Neural progenitor cell (in vitro differentiated cells): Measurements from ENCODE around the gene PLA2G6. TPM values are rescaled to one million over a fixed set of nuclear protein-coding genes. Genes with fewer than 3 reads are reported as not detected.
A peak's percentile ranks its signal among the peaks of the same experiment; 100 is the strongest.

ENCODE experiments used
- DNase-seq: peaks from one replicate; pipeline ENCODE4 v3.0.0-alpha.2; 2016; ENCODE audit warnings: low spot score
- H2AFZ ChIP-seq: fragments of 200-600 bp; sonication (generic); replicated peaks from 2 replicates; pipeline ENCODE4 v1.6.1; 2016; ENCODE audit warnings: antibody characterized with exemption
- H3F3A ChIP-seq: fragments of 200-600 bp; sonication (generic); 2 replicates; pipeline ENCODE4 v1.6.1; 2016; ENCODE audit warnings: antibody characterized with exemption, low read depth
- H3K27ac ChIP-seq: fragments of 200-600 bp; sonication (generic); 2 replicates; pipeline ENCODE4 v1.5.1; 2016; ENCODE audit warnings: mild to moderate bottlenecking
- H3K27me3 ChIP-seq: fragments of 200-600 bp; sonication (generic); 2 replicates; pipeline ENCODE4 v1.6.1; 2016; ENCODE audit warnings: mild to moderate bottlenecking, moderate library complexity
- H3K36me3 ChIP-seq: fragments of 200-600 bp; sonication (generic); 2 replicates; pipeline ENCODE4 v1.5.1; 2016
- H3K4me1 ChIP-seq: fragments of 200-600 bp; sonication (generic); 2 replicates; pipeline ENCODE4 v1.6.1; 2016; ENCODE audit warnings: mixed run types
- H3K4me2 ChIP-seq: fragments of 200-600 bp; sonication (generic); 2 replicates; pipeline ENCODE4 v1.6.1; 2016
- H3K4me3 ChIP-seq: fragments of 200-600 bp; sonication (generic); 2 replicates; pipeline ENCODE4 v1.5.1; 2016
- H3K79me2 ChIP-seq: fragments of 200-600 bp; sonication (generic); 2 replicates; pipeline ENCODE4 v1.6.1; 2016; ENCODE audit warnings: low read depth
- H3K9ac ChIP-seq: fragments of 200-600 bp; sonication (generic); 2 replicates; pipeline ENCODE4 v1.6.1; 2016
- H3K9me3 ChIP-seq: fragments of 200-600 bp; sonication (generic); 2 replicates; pipeline ENCODE4 v1.5.1; 2016; ENCODE audit warnings: low read depth
- H4K20me1 ChIP-seq: fragments of 200-600 bp; sonication (generic); 2 replicates; pipeline ENCODE4 v1.6.1; 2016; ENCODE audit warnings: low read depth
- H3K27ac Mint-ChIP-seq: 3 replicates; pipeline ENCODE4 v1.8.0; 2021; ENCODE audit warnings: mixed read lengths
- H3K27me3 Mint-ChIP-seq: 2 replicates; pipeline ENCODE4 v1.8.0; 2022; ENCODE audit warnings: low read depth, mild to moderate bottlenecking, inconsistent platforms, moderate library complexity, mixed read lengths; ENCODE audit not compliant: insufficient read depth
- H3K36me3 Mint-ChIP-seq: 3 replicates; pipeline ENCODE4 v1.8.0; 2021; ENCODE audit warnings: mixed read lengths
- H3K4me1 Mint-ChIP-seq: 3 replicates; pipeline ENCODE4 v1.8.0; 2021; ENCODE audit warnings: mixed read lengths
- H3K4me3 Mint-ChIP-seq: 3 replicates; pipeline ENCODE4 v1.8.0; 2021; ENCODE audit warnings: mild to moderate bottlenecking, moderate library complexity, mixed read lengths
- H3K9me3 Mint-ChIP-seq: 3 replicates; pipeline ENCODE4 v1.8.0; 2020; ENCODE audit warnings: mixed read lengths
- EZH2 ChIP-seq: fragments of 200-600 bp; sonication (generic); IDR thresholded peaks from 2 replicates; pipeline ENCODE4 v1.6.1; 2017; ENCODE audit warnings: antibody characterized with exemption, mild to moderate bottlenecking, moderate library complexity
- EZH2phosphoT487 ChIP-seq: fragments of 200-600 bp; sonication (generic); IDR thresholded peaks from 2 replicates; pipeline ENCODE4 v1.6.1; 2017; ENCODE audit warnings: antibody characterized with exemption
- total RNA-seq: library from RNA; depleted of rRNA; stranded (reverse); fragments of >200 nt; gene quantifications from 2 replicates; pipeline ENCODE4 v1.2.3, GENCODE V29; 2015; ENCODE audit warnings: low replicate concordance
- TF ChIP-seq, protein P1 (sequence below): fragments of 200-600 bp; sonication (generic); IDR thresholded peaks from 2 replicates; pipeline ENCODE4 v1.5.1; 2017; ENCODE audit warnings: antibody characterized with exemption, mild to moderate bottlenecking

The PLA2G6 gene
- total RNA-seq, 1 donor from 2014 or later, result 20.1 TPM

DNA sequence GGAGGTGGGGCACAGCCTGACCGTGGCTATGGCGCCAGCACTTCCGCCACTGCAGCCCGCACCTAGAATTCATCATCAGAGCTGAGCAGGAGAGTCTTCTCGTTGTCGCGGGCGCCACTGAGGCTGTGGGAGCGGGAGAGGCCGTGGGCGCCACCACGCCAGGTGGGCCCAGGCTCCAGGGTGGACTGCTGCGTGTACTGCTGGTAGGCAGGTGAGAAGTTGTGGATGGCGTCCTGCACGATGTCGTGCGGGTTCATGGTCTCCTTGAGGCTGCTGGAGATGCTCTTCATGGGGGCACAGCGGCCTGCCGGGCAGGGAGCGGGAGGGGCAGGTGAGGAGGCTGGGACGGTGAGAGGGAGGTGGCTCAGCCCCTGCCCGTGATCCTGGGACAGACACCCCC, 39.8 kb upstream of the PLA2G6 start:
- H2AFZ ChIP-seq, result no peak overlapping the region
- DNase-seq, result no peak
- H3K4me2 ChIP-seq, result no peak overlapping the region
- no peak overlapping the region for H3K27ac Mint-ChIP-seq
- H3F3A ChIP-seq, result no peaks in the 10 kb centered on the region
- no peaks in the 10 kb centered on the region for H3K9me3 Mint-ChIP-seq
- TF ChIP-seq EZH2phosphoT487 (no peak), EZH2 (no peak)
- TF ChIP-seq, protein P1, sequence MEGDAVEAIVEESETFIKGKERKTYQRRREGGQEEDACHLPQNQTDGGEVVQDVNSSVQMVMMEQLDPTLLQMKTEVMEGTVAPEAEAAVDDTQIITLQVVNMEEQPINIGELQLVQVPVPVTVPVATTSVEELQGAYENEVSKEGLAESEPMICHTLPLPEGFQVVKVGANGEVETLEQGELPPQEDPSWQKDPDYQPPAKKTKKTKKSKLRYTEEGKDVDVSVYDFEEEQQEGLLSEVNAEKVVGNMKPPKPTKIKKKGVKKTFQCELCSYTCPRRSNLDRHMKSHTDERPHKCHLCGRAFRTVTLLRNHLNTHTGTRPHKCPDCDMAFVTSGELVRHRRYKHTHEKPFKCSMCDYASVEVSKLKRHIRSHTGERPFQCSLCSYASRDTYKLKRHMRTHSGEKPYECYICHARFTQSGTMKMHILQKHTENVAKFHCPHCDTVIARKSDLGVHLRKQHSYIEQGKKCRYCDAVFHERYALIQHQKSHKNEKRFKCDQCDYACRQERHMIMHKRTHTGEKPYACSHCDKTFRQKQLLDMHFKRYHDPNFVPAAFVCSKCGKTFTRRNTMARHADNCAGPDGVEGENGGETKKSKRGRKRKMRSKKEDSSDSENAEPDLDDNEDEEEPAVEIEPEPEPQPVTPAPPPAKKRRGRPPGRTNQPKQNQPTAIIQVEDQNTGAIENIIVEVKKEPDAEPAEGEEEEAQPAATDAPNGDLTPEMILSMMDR, result no peak
- H3K36me3 ChIP-seq, result no peaks in the 10 kb centered on the region
- H4K20me1 ChIP-seq, result no peaks in the 10 kb centered on the region
- peaks cover 9% of the 10 kb centered on the region for H3K36me3 Mint-ChIP-seq
- peaks cover 9% of the 10 kb centered on the region for H3K27me3 Mint-ChIP-seq
- no peaks in the 10 kb centered on the region for H3K9me3 ChIP-seq
- H3K27me3 ChIP-seq, result no peaks in the 10 kb centered on the region
- H3K79me2 ChIP-seq, result no peaks in the 10 kb centered on the region
- H3K4me3 ChIP-seq, result no peak overlapping the region
- H3K4me3 Mint-ChIP-seq, result no peak overlapping the region
- H3K4me1 ChIP-seq, result peaks cover 4% of the 10 kb centered on the region
- no peak overlapping the region for H3K9ac ChIP-seq
- H3K27ac ChIP-seq, result no peak overlapping the region
- H3K4me1 Mint-ChIP-seq, result peaks cover 18% of the 10 kb centered on the region

DNA sequence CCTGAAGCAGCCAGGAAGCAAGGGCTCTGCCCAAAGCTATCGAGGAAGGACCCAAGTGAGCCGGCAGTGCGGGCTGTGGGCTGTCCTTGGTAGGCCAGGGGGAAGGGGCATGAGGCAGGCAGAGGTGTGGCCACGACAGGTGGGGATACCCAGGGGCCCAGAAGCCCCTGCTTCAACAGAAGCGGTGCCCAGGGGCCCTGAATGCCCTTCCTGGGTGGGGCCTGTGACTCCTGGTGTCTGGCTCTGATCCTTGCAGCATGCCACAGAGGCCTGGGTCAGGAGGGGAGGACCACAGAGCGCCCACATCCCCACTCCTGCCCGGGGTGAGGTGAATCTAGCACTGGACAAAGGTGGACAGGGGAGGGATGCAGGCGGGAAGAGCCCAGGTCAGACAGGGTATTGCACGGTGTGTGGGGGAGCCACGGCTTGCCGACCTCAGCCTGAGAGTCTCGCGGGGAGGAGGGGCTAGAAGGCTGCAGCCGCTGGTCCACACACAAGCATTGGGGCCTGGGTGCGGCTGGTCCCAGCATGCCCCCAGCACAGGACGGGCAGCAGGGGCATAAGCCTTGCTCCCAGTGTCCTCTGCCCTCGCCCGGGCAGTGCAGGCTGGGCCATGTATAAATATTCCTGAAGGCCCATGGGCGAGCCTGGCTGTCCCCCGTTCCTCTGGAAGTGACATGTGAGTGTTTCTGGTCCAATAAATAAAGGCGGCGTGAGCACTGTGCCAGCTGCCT, 39.2 kb upstream of the PLA2G6 start:
- no peak overlapping the region for H3K4me3 Mint-ChIP-seq
- H3K4me1 ChIP-seq, result peaks cover 4% of the 10 kb centered on the region
- H3K4me1 Mint-ChIP-seq, result peaks cover 19% of the 10 kb centered on the region
- no peaks in the 10 kb centered on the region for H3F3A ChIP-seq
- H3K9me3 ChIP-seq, result no peaks in the 10 kb centered on the region
- H3K27me3 ChIP-seq, result no peaks in the 10 kb centered on the region
- no peak overlapping the region for H3K27ac ChIP-seq
- no peaks in the 10 kb centered on the region for H4K20me1 ChIP-seq
- H3K4me2 ChIP-seq, result no peak overlapping the region
- H3K36me3 ChIP-seq, result no peaks in the 10 kb centered on the region
- TF ChIP-seq EZH2 (no peak), EZH2phosphoT487 (no peak)
- TF ChIP-seq, protein P1, result no peak
- no peak overlapping the region for H3K9ac ChIP-seq
- H3K9me3 Mint-ChIP-seq, result no peaks in the 10 kb centered on the region
- H3K4me3 ChIP-seq, result no peak overlapping the region
- peaks cover 10% of the 10 kb centered on the region for H3K36me3 Mint-ChIP-seq
- H2AFZ ChIP-seq, result no peak overlapping the region
- H3K79me2 ChIP-seq, result no peaks in the 10 kb centered on the region
- H3K27ac Mint-ChIP-seq, result no peak overlapping the region
- no peak for DNase-seq
- peaks cover 9% of the 10 kb centered on the region for H3K27me3 Mint-ChIP-seq

DNA sequence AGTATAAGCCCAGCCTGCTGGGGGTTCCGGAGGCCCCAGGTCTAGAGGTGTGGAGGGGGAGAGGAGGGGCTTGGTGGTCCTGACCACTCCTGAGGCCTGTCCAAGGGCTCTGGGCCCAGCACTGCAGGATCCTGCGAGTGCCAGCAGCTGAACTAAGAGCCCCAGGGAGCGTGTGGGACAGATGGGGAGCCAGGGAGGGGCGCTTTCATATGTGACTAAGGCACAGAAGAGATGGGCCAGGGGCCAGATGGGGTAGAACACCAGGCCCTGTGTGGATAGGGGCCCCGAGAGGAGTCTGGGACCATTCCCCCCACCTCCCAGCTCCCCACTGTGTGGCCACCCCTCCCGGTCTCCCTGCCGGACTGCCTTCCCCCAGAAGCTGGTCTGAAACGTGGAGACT, 38.5 kb upstream of the PLA2G6 start:
- H3F3A ChIP-seq, result no peaks in the 10 kb centered on the region
- no peaks in the 10 kb centered on the region for H4K20me1 ChIP-seq
- H3K36me3 ChIP-seq, result no peaks in the 10 kb centered on the region
- peaks cover 4% of the 10 kb centered on the region for H3K4me1 ChIP-seq
- no peak overlapping the region for H3K4me3 ChIP-seq
- Mint-ChIP-seq H3K27me3 (peaks cover 11% of the 10 kb centered on the region), H3K9me3 (no peaks in the 10 kb centered on the region), H3K36me3 (peaks cover 12% of the 10 kb centered on the region), H3K4me1 (peaks cover 22% of the 10 kb centered on the region), H3K4me3 (peak overlapping the region; percentile 62), H3K27ac (no peak overlapping the region)
- H2AFZ ChIP-seq, result no peak overlapping the region
- no peaks in the 10 kb centered on the region for H3K79me2 ChIP-seq
- DNase-seq, result no peak
- no peak overlapping the region for H3K9ac ChIP-seq
- no peak overlapping the region for H3K27ac ChIP-seq
- no peak for TF ChIP-seq EZH2
- no peak for TF ChIP-seq EZH2phosphoT487
- TF ChIP-seq, protein P1, result no peak
- H3K4me2 ChIP-seq, result no peak overlapping the region
- H3K27me3 ChIP-seq, result no peaks in the 10 kb centered on the region
- H3K9me3 ChIP-seq, result no peaks in the 10 kb centered on the region
